MM.1S (cell line): ENCODE measurements around the gene NLRP1.

Experiments
- CTCF ChIP-seq: fragments of 300-600 bp; sonication (generic); IDR thresholded peaks from 2 replicates; pipeline ENCODE4 v1.5.1; 2016; ENCODE audit warnings: antibody characterized with exemption, low read length, mixed read lengths
- EZH2 ChIP-seq: fragments of 300-600 bp; sonication (generic); optimal IDR thresholded peaks from 2 replicates; pipeline ENCODE3; 2017; ENCODE audit warnings: low read depth, mild to moderate bottlenecking, antibody characterized with exemption, low read length, mixed read lengths

DNA sequence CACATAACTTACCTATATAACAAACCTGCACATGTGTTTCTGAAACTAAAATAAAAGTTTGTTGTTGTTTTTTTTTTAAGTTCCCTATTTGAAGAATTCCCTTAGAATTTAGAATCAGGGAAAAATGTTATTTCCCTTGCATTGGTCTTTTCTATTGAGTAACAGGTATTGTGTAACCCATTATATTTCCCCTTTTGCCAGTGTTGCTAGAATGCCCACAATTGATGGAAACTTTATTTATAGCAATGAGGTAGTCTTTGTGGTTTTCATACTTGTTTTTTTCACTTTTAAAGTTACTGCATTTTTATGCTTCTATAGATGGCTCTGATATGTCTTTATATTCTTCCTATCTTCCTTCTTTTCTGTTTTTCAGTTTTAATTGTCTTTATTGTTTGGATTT lies 3.9 kb downstream of the NLRP1 start:
- TF ChIP-seq CTCF (no peak), EZH2 (no peak)
